Ascending aorta (tissue), 2 donors: ENCODE measurements around the gene AK5. TPM values are rescaled to one million over a fixed set of nuclear protein-coding genes. Genes with fewer than 3 reads are reported as not detected.

Experiments
- DNase-seq, 2 donors: peaks; one replicate each; pipeline ENCODE4 v3.0.0-alpha.2; 2019; ENCODE audit warnings: low spot score in 2 of 2
- H3K27ac ChIP-seq, 2 donors: fragments of 200-600 bp; sonication (generic); one replicate each; pipeline ENCODE4 v1.5.1; 2016 to 2017; ENCODE audit warnings: mild to moderate bottlenecking in 1 of 2
- H3K27me3 ChIP-seq: fragments of 200-600 bp; sonication (generic); one replicate; pipeline ENCODE4 v1.5.1; 2017
- H3K36me3 ChIP-seq, 2 donors: fragments of 200-600 bp; sonication (generic); one replicate each; pipeline ENCODE4 v1.5.1; 2016
- H3K4me1 ChIP-seq, 2 donors: fragments of 200-600 bp; sonication (generic); one replicate each; pipeline ENCODE4 v1.5.1; 2016 to 2017; ENCODE audit warnings: mild to moderate bottlenecking in 1 of 2
- H3K4me3 ChIP-seq, 2 donors: fragments of 200-600 bp; sonication (generic); one replicate each; pipeline ENCODE4 v1.5.1; 2016 to 2017; ENCODE audit warnings: mild to moderate bottlenecking in 1 of 2
- H3K9me3 ChIP-seq, 2 donors: fragments of 200-600 bp; sonication (generic); one replicate each; pipeline ENCODE4 v1.5.1; 2016
- CTCF ChIP-seq, 3 experiments: fragments of 200-600 bp in 2 of 3; fragments of 450-650 bp in 1 of 3; sonication (generic) in 2 of 3; IDR thresholded peaks; one replicate each; pipeline ENCODE4 v1.5.1; 2016 to 2019; ENCODE audit warnings: antibody characterized with exemption in 3 of 3, mild to moderate bottlenecking in 1 of 3, moderate library complexity in 1 of 3
- intact Hi-C: fragments of 100-400 bp; cut with DNase I; formaldehyde crosslinking; loops from one replicate; pipeline ENCODE4 v1.15.1; 2023
- total RNA-seq: library from RNA; depleted of rRNA; stranded (reverse); fragments of >200 nt; gene quantifications from one replicate; pipeline ENCODE4 v1.1.0, GENCODE V29; 2016

Gene AK5
- total RNA-seq, 1 donor from 2014 or later = not detected

DNA sequence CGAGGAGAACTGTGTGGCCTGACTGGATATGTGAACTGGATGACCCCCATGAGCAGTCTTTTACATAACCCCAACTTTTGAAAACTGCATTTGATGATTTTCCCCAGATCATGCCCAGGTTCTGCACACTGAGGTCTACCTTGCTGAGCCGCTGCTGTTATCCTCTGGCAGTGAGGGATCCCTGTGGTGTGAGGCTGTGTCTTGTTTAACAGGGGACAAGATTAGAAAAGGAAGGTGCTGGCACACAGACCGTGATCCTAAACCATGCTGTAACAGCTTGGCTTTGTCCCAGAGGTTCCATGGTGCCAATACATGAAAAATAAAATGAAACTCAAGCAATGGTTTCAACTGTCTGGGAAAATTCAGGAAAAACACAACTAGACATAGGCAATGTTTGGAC lies 266.5 kb downstream of the AK5 start:
- no peaks in the 10 kb centered on the region for H3K27me3 ChIP-seq
- DNase-seq = no peak
- no peaks in the 10 kb centered on the region for H3K9me3 ChIP-seq
- no peak for TF ChIP-seq CTCF (IDR thresholded peaks at IDR 0.05)
- intact Hi-C loops = no loop called here
- H3K36me3 ChIP-seq = no peaks in the 10 kb centered on the region
- no peaks in the 10 kb centered on the region for H3K4me1 ChIP-seq
- no peak overlapping the region for H3K4me3 ChIP-seq
- H3K27ac ChIP-seq = no peak overlapping the region

- Histone ChIP-seq H3K4me3 (no peak overlapping the region), H3K36me3 (no peaks in the 10 kb centered on the region), H3K27ac (no peak overlapping the region), H3K27me3 (no peaks in the 10 kb centered on the region), H3K9me3 (no peaks in the 10 kb centered on the region), H3K4me1 (no peaks in the 10 kb centered on the region)
- intact Hi-C loops = no loop called here
- DNase-seq = no peak
- TF ChIP-seq CTCF (IDR thresholded peaks at IDR 0.05) = no peak
These were observed 268.3 kb downstream of the AK5 start for GRCh38 chr1:77550135-77550534.

DNA sequence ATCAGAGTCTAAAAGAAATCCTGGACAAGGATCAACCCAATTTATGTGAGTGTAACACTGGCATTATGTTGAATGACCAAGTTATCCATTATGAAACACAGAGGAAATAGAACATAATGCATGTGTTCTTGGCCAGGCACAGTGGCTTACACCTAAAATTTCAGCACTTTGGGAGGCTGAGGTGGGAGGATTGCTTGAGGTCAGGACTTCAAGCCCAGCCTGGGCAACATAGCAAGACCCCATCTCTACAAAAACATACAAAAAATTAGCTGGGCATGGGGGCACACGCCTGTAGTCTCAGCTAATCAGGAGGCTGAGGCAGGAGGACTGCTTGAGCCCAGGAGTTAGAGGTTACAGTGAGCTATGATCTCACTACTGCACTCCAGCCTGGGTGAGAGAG lies 270.8 kb downstream of the AK5 start:
- H3K4me3 ChIP-seq = no peak overlapping the region
- intact Hi-C loops = no loop called here
- H3K36me3 ChIP-seq = no peaks in the 10 kb centered on the region
- no peaks in the 10 kb centered on the region for H3K9me3 ChIP-seq
- DNase-seq = no peak
- no peak for TF ChIP-seq CTCF (IDR thresholded peaks at IDR 0.05)
- no peak overlapping the region for H3K27ac ChIP-seq
- H3K27me3 ChIP-seq = no peaks in the 10 kb centered on the region
- H3K4me1 ChIP-seq = no peaks in the 10 kb centered on the region

DNA sequence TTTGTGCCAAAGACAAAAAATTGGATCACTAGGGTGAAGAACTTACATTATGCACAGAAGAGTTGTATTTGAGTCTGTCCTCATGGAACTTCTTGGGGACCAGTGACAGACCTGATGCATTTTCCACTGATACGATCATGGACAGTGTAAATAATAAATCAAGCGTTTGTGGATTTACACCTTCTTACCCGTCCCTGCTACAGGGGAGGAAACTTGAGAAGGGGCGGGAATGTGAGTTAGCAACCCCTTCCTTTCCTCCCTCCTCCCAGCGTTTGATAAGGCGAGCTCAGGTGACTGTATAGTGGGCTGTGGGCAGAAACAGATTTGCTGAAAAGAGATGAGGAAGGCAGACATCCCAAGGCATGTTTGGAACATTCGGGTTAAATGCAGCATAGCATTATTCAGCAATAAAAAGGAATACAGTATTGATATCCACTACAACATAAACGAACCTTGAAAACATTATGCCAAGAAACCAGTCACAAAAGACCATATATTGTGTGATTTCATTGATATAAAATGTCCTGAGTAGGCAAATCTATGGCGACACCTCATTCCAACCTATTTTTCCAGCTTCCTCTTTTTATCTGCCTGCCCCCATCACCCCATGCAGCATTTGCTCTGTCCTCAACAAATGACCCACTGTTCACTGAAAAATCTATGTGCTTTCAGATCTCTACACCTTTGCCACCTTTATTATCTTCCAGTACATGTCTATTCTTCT lies 271.9 kb downstream of the AK5 start:
- Histone ChIP-seq H3K36me3 (no peaks in the 10 kb centered on the region), H3K9me3 (no peaks in the 10 kb centered on the region), H3K27me3 (no peaks in the 10 kb centered on the region), H3K4me1 (no peaks in the 10 kb centered on the region), H3K27ac (no peak overlapping the region), H3K4me3 (no peak overlapping the region)
- no peak for TF ChIP-seq CTCF (IDR thresholded peaks at IDR 0.05)
- intact Hi-C loops = no loop called here
- DNase-seq = no peak

- no peak for DNase-seq
These were observed 274.2 kb downstream of the AK5 start for GRCh38 chr1:77556045-77556444.

More at GRCh38 chr1:77556045-77556444, 274.2 kb downstream of the AK5 start:
- Histone ChIP-seq H3K36me3 (no peaks in the 10 kb centered on the region), H3K27me3 (no peaks in the 10 kb centered on the region), H3K4me1 (no peaks in the 10 kb centered on the region), H3K27ac (no peak overlapping the region), H3K9me3 (no peaks in the 10 kb centered on the region), H3K4me3 (no peak overlapping the region)
- TF ChIP-seq CTCF (IDR thresholded peaks at IDR 0.05) = no peak
- intact Hi-C loops = no loop called here
